Endothelial cell of umbilical vein (primary cell): ENCODE data around the gene RPH3AL.

Experiments
- POLR2A ChIP-seq: IDR thresholded peaks from 2 replicates; pipeline ENCODE4 v1.6.1; 2012; ENCODE audit warnings: low read depth, mild to moderate bottlenecking, control low read depth, low read length
- TF ChIP-seq, protein P1 (sequence below), 2 donors: IDR thresholded peaks; 1 replicate in 1 of 2; 2 replicates in 1 of 2; pipeline ENCODE4 v1.5.1; 2011; ENCODE audit warnings: low read length in 2 of 2, mild to moderate bottlenecking in 2 of 2, moderate library complexity in 2 of 2, control low read depth in 1 of 2, inconsistent platforms in 1 of 2, low read depth in 1 of 2; ENCODE audit not compliant: insufficient read depth in 1 of 2; ENCODE audit errors: extremely low read depth in 1 of 2

DNA sequence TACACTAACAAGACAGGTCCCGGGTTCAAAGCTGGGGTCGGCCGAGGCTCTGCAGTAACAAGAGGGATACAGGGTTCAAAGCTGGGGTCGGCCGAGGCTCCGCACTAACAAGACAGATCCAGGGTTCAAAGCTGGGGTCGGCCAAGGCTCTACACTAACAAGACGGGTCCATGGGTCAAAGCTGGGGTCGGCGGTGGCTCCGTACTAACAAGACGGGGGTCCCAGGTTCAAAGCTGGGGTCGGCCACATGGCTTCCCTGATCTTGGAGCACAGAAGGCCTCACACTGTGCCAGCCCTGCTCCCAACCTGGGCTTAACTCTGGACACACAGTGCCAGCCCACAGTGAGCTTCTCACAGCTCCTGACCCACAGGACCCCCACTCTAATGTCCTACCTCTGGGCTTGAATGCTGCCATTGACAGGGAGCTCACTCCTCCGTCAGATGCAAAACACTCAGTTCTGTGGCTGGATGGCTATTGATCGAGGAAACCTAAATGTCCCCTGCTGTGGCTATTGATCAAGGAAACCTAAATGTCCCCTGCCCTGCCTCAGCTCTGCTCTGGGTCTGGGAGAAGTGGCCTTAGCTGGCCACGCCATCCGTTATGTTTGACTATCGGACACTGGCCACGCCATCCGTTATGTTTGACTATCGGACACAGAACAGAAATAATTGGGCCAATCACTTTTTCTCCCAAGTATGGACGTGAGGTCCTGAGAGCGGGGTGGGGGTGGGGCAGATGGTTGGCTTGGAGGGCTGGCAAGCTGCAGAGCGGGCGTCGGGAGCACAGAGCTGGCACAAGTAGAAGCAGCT lies 116.6 kb downstream of the RPH3AL start:
- TF ChIP-seq, protein P1, sequence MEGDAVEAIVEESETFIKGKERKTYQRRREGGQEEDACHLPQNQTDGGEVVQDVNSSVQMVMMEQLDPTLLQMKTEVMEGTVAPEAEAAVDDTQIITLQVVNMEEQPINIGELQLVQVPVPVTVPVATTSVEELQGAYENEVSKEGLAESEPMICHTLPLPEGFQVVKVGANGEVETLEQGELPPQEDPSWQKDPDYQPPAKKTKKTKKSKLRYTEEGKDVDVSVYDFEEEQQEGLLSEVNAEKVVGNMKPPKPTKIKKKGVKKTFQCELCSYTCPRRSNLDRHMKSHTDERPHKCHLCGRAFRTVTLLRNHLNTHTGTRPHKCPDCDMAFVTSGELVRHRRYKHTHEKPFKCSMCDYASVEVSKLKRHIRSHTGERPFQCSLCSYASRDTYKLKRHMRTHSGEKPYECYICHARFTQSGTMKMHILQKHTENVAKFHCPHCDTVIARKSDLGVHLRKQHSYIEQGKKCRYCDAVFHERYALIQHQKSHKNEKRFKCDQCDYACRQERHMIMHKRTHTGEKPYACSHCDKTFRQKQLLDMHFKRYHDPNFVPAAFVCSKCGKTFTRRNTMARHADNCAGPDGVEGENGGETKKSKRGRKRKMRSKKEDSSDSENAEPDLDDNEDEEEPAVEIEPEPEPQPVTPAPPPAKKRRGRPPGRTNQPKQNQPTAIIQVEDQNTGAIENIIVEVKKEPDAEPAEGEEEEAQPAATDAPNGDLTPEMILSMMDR (IDR thresholded peaks at IDR 0.05; ENCODE audit: extremely low read depth in 1 of 2, insufficient read depth in 1 of 2, low read depth in 1 of 2, low read length in 2 of 2), result no peak
- TF ChIP-seq POLR2A, result no peak
